NAMALWA (cell line): ENCODE data around the gene KIZ.
A peak's percentile ranks its signal among the peaks of the same experiment; 100 is the strongest.

Experiments
- DNase-seq: peaks from one replicate; pipeline ENCODE4 v3.0.0-alpha.2; 2015; ENCODE audit warnings: low spot score

KIZ gene

DNA sequence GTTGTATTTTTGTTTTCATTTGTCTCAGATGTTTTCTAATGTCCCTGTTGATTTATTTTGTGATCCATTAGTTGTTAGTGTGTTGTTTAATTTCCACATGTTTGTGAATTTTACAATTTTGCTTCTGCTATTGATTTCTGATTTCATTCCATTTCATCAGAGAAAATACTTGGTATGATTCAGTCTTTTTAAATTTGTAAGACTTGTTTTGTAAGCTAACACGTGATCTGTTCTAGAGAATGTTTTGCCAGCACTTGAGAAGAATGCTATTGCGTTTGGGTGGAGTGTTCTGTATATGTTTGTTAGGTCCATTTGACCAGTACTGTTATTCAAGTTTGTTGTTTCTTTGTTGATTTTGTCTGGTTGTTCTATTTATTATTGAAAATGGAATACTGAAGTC, 53.9 kb downstream of the KIZ start:
- DNase-seq = no peak

DNA sequence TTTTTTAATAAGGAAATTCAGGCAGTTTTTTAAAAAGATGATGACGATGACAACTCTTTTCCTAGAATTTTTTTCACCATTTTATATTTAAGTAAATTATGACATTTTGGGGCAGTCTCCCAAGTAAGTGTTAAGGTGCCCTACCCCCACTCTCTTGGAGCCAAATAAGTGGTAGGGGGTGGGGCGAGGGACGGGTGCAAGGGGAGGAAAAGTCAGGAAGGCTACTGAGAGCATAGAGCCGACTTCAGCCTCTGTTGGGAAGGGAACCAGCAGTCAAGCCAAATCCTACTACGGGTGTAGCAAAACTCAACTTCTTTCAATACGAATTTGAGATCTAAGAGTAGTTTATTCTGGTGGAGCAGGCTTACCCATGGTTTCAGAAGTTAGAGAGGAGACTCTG, 54.4 kb downstream of the KIZ start:
- no peak for DNase-seq

- DNase-seq = no peak
Observed at GRCh38 chr20:21181028-21181427, 55.1 kb downstream of the KIZ start.

DNA sequence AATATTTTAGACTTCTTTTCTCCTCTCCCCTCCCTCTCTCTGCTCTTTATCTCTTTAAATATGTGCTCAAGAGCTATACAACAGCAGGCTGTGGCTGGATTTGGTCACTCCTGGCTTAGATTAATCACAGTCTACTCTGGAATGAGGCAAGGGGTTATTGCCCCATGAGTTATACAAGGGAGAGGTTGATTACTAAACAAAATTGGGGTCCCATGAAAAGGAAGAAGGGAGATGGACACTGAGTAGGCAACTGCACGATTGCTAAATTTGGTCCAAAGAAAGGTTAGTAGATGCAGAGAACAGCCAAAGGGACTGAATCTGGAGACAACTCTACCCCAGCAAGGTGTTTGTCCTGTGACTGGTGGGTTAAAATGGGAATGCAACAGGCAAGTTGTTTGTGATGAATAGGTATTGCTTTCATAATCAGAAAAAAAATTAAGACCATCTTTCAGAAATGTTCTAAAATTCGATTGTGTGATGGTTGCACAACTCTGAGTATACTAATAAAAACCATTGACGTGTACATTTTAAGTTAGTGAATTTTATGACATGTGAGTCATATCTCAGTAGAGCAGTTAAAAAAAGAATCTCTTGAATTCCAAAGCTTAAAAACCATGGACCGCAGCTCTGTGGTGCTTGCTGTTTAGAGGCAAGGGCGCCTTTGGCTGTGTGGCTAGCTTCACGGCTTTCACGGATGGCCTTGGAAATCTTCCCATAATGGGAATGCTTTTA, 57.1 kb downstream of the KIZ start:
- DNase-seq = no peak

DNA sequence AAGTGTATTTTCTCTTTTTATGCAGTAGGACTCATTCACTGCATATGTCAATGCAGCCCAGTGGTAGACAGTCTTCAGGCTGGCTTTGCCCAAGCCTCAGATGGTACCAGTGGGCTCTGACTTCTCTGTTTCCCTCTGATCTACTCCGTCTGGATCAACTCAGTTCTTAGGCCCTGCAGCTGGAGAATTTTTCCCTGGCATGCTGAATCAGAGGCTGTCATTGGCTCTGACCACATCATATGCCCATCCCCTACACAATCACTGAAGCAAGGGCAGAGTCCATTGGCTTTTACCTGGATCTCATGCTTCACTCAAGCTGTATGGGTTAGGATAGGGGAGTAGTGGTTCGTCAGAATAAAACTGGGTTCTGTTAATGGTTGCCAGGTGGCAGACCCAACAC, 57.8 kb downstream of the KIZ start:
- DNase-seq = no peak

- DNase-seq = no peak
Observed at GRCh38 chr20:21184819-21185218, 58.9 kb downstream of the KIZ start.

- no peak for DNase-seq
Observed at GRCh38 chr20:21185849-21186248, 60.0 kb downstream of the KIZ start.

- DNase-seq = no peak
Observed at GRCh38 chr20:21189761-21190523, 64.1 kb downstream of the KIZ start.

GRCh38 chr20:21190869-21191268, 65.0 kb downstream of the KIZ start:
- DNase-seq = no peak

GRCh38 chr20:21191839-21192238, 66.0 kb downstream of the KIZ start:
- no peak for DNase-seq

DNA sequence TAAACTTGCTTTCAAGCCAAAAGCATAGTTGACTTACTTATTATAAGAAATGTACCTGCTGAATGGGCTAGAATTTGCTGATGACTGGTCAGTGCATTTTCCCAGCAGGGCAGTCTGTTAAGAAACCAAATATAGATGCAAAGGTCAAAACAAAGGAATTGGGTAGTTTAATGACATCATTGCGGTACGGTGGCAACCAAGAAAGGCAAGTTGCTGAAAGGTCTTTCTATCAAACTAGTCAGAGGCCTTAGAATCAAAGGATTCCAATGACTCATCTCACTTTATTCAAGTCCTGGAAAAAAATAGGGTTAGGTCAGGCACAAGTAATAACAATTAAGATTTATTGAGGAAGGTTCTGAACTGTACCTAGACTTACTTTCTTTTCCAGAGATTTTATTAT, 76.4 kb downstream of the KIZ start:
- no peak for DNase-seq

DNA sequence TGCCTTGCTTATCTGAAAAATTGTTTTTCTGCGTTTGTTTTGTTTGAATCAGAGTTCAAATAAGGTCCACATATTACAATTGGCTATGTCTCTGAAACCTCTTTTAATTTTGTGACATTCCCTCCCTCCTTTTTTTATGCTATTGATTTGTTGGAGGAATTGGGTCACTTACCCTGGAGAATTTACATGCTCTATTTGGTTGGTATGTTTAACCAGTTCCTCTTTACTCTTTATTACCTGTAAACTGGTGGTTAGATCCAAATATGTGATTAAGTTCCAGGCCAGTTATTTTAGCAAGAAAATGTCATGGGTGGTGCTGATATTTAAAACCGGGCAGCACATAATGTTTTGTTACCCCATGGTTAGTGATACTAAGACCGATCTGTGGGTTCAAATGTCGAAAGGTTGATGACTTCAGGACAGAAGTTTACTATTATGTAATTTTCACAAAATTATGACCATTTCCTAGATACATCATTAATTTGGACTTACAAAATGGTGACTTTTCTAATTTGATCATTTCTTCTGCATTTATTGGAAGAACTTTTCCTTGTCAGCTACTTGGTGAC, 77.3 kb downstream of the KIZ start:
- no peak for DNase-seq

DNA sequence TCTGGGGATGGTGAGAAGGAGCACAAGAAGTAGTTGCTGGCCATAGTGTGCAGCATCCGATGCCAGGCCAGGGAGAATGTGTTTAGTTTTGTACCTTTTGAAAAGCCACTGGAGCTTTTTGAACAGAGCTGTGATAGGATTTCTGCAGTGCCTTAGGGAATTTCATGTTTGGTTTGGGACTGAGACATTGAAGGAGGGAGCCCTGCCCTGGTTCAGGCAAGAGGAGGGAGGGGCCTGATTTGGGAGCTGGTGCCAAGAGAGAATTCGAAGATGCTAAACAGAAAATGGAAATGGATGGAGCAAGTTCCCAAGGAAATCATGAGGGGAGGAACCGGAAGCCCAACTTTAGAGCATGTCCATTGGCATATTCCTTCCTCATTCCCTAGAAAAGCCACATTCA, 80.7 kb downstream of the KIZ start:
- DNase-seq = no peak

- DNase-seq = no peak
Observed at GRCh38 chr20:21208999-21209398, 83.1 kb downstream of the KIZ start.

- no peak for DNase-seq
Observed at GRCh38 chr20:21209668-21210067, 83.8 kb downstream of the KIZ start.

- DNase-seq = no peak
Observed at GRCh38 chr20:21213691-21214090, 87.8 kb downstream of the KIZ start.

DNA sequence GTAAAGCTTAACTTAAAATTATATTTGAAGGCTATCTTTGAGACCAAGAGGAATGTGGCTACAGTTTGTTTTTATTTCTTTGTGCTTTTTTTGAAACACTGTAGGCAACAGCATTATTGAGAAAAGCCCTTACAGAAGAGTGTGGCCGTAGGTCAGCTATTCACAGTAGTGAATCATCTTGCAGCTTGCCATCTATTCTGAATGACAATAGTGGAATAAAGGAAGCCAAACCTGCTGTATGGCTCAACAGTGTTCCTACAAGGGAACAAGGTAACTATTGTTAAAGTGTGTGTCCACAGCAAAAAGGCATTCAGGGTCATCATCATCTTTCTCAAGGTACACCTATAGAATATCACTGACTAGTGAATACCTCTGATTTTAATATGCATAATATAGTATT, 88.5 kb downstream of the KIZ start:
- no peak for DNase-seq

GRCh38 chr20:21219686-21220085, 93.8 kb downstream of the KIZ start:
- no peak for DNase-seq

DNA sequence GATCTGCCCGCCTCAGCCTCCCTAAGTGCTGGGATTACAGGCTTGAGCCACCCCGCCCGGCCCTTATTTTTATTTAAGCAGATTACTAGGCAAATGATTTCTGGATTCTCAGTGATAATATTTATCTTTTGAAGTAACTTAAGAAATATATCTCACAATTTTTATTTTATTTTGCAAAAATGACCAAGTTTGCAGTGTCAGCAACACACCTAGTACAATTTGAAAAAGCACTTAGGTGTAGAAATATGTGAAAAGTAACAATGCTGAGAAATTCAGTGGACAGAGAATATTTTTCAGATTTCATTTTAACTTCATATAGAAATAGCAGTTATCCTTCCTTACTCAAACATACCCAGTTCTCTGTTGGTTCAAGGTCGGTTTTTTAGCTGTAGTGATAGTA, 98.3 kb downstream of the KIZ start:
- no peak for DNase-seq

DNA sequence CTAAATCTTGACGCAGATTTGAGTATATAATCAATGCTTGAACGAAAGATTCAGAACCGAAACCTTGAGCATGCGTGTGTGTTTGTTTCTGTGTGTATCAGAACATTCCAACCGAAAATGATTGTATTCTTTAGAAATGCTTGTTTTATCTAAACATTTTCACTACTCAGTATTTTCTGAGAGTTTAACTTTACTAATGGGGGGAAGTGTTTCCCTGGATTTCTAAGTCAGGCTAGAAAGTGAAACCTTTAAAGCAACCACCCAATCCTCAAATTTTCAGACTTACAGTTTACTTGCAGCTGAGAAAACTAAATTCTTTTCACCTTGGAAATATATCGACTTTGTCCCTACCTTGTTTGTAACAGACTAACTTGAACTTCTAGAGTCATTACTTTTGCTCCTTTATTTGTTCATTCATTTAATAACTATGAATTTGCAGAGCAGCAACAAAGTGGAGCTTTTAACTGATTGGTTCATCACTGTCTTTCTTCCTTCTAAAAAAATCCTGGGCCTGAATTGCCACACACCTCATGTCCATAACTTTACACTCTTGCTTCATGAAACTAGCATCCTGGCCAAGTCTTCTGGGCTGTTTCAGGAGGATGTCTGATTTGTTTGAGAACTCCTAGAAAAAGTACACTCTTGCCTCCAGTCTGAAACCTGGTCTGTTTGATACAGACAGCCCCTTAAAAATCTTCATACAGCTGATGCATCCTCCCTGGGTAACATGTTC, 99.5 kb downstream of the KIZ start:
- DNase-seq = no peak

DNA sequence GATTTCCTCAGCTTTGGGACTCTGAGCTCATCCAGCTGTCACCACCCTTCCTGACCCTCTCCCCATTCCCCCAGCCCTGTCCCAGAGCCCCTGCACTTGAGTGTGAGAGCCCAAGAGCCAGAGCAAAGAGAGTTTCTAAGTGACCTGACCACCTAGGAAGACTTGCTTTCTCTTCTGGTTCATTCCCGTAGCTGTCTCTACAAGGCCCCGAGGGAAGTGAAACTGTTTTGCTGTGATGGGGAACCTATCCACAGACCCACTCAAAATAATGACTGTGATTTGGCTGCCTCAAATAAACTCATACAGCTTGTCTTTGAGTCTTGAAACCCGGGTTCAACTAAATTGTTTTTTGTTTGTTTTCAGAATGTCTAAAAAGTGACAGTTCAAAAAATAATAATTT, 102.6 kb downstream of the KIZ start:
- peak; percentile 25 for DNase-seq

- no peak for DNase-seq
Observed at GRCh38 chr20:21229163-21229562, 103.3 kb downstream of the KIZ start.

DNA sequence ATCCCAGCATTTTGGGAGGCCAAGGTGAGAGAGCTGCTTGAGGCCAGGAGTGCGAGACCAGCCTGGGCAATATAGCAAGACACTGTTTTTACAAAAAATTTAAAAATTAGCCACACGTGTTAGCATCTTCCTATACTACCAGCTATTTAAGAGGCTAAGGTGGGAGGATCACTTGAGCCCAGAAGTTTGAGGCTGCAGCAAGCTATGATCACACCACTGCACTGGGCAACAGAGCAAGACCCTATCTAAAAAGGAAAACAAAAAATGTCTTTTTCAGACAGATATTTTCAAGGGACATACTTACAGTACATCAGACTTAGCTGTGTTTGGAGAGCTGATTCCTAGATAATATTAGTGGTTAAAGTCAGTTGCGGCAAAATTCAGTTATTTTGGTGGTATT, 104.3 kb downstream of the KIZ start:
- DNase-seq = no peak
